Trophoblast cell (in vitro differentiated cells and primary cell): ENCODE data around the gene IDH3A.

Experiments
- DNase-seq, 2 donors: peaks; one replicate each; pipeline ENCODE4 v3.0.0-alpha.2; 2016
- H2AFZ ChIP-seq: 2 replicates; pipeline ENCODE4 v1.6.1; 2013; ENCODE audit warnings: low read length, moderate library complexity, mild to moderate bottlenecking; ENCODE audit not compliant: insufficient read depth, poor library complexity
- H2AK5ac ChIP-seq: 2 replicates; pipeline ENCODE4 v1.6.1; 2013; ENCODE audit warnings: mild to moderate bottlenecking, low read length
- H2BK120ac ChIP-seq: 2 replicates; pipeline ENCODE4 v1.6.1; 2013; ENCODE audit warnings: low read length, mild to moderate bottlenecking, moderate library complexity; ENCODE audit not compliant: insufficient read depth, poor library complexity
- H2BK12ac ChIP-seq: 2 replicates; pipeline ENCODE4 v1.6.1; 2013; ENCODE audit warnings: mild to moderate bottlenecking, low read length, moderate library complexity
- H2BK5ac ChIP-seq: 2 replicates; pipeline ENCODE4 v1.6.1; 2013; ENCODE audit warnings: low read length, low read depth, moderate library complexity, mild to moderate bottlenecking; ENCODE audit not compliant: poor library complexity
- H3K14ac ChIP-seq: 2 replicates; pipeline ENCODE4 v1.6.1; 2013; ENCODE audit warnings: mild to moderate bottlenecking, low read length
- H3K18ac ChIP-seq: 2 replicates; pipeline ENCODE4 v1.6.1; 2013; ENCODE audit warnings: mild to moderate bottlenecking, low read length
- H3K23ac ChIP-seq: 2 replicates; pipeline ENCODE4 v1.6.1; 2013; ENCODE audit warnings: low read length
- H3K27ac ChIP-seq: 2 replicates; pipeline ENCODE4 v1.5.1; 2013; ENCODE audit warnings: low read depth, mild to moderate bottlenecking, inconsistent platforms, low read length, moderate library complexity
- H3K27me3 ChIP-seq: 2 replicates; pipeline ENCODE4 v1.6.1; 2013; ENCODE audit warnings: inconsistent platforms, mild to moderate bottlenecking, low read length, moderate library complexity; ENCODE audit not compliant: insufficient read depth
- H3K36me3 ChIP-seq, 2 experiments: 1 replicate in 1 of 2; 2 replicates in 1 of 2; pipeline ENCODE4 v1.6.1; 2013; ENCODE audit warnings: low read length in 2 of 2, mild to moderate bottlenecking in 2 of 2, moderate library complexity in 1 of 2; ENCODE audit not compliant: insufficient read depth in 2 of 2, control insufficient read depth in 1 of 2
- H3K4ac ChIP-seq: 2 replicates; pipeline ENCODE4 v1.6.1; 2013; ENCODE audit warnings: low read depth, mild to moderate bottlenecking, low read length, moderate library complexity
- H3K4me1 ChIP-seq, 2 experiments: 1 replicate in 1 of 2; 2 replicates in 1 of 2; pipeline ENCODE4 v1.6.1; 2013; ENCODE audit warnings: low read length in 2 of 2, mild to moderate bottlenecking in 2 of 2, moderate library complexity in 1 of 2; ENCODE audit not compliant: insufficient read depth in 2 of 2, control insufficient read depth in 1 of 2
- H3K4me2 ChIP-seq: 2 replicates; pipeline ENCODE4 v1.6.1; 2013; ENCODE audit warnings: inconsistent platforms, mild to moderate bottlenecking, low read length, moderate library complexity
- H3K4me3 ChIP-seq: 2 replicates; pipeline ENCODE4 v1.5.1; 2013; ENCODE audit warnings: mild to moderate bottlenecking, low read depth, low read length, inconsistent platforms
- H3K79me1 ChIP-seq: one replicate; pipeline ENCODE4 v1.6.1; 2013; ENCODE audit warnings: low read length
- H3K79me2 ChIP-seq: 2 replicates; pipeline ENCODE4 v1.6.1; 2013; ENCODE audit warnings: low read length, mild to moderate bottlenecking; ENCODE audit not compliant: control insufficient read depth, insufficient read depth, poor library complexity
- H3K9ac ChIP-seq: 2 replicates; pipeline ENCODE4 v1.6.1; 2013; ENCODE audit warnings: mild to moderate bottlenecking, low read length
- H3K9me3 ChIP-seq: 2 replicates; pipeline ENCODE4 v1.6.1; 2013; ENCODE audit warnings: low read depth, mild to moderate bottlenecking, control low read depth, inconsistent platforms, low read length; ENCODE audit not compliant: insufficient read depth
- H4K12ac ChIP-seq: 2 replicates; pipeline ENCODE4 v1.6.1; 2013; ENCODE audit warnings: low read depth, mild to moderate bottlenecking, low read length, moderate library complexity
- H4K8ac ChIP-seq: 2 replicates; pipeline ENCODE4 v1.6.1; 2013; ENCODE audit warnings: low read depth, mild to moderate bottlenecking, low read length, moderate library complexity
- H4K91ac ChIP-seq: one replicate; pipeline ENCODE4 v1.6.1; 2013; ENCODE audit warnings: low read depth, mild to moderate bottlenecking, low read length, moderate library complexity
- WGBS: extraction: QIAGEN DNeasy Blood & Tissue Kit; methylation state at CpG from one replicate; pipeline ENCODE4 v1.1.7; 2013; ENCODE audit warnings: missing lambda C conversion rate; ENCODE audit not compliant: insufficient read length, insufficient coverage; ENCODE audit errors: extremely low coverage; 5-methylcytosine and 5-hydroxymethylcytosine counted together

The IDH3A gene

DNA sequence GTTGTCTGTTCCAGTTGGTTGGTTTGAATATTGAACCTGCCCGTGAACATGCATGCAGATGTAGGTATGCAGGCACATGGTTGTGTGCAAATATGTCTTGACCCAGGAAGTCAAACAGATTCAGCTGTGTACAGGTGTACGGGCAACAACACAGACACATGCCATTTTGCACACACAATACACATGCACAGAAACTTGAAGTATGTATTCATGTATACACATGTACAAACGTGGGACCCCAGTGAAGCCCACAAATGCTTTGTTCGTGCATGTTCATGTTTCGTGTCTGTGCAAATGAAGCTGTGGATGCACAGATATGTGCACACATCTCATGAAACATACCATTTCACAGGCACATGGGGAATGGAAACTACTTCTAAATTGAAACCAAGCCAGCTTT, 30.7 kb downstream of the IDH3A start:
- H4K8ac ChIP-seq, result no peak overlapping the region
- no peak overlapping the region for H4K91ac ChIP-seq
- no peak overlapping the region for H3K4me3 ChIP-seq
- no peaks in the 10 kb centered on the region for H3K27me3 ChIP-seq
- H4K12ac ChIP-seq, result no peak overlapping the region
- H2AK5ac ChIP-seq, result no peak overlapping the region
- no peaks in the 10 kb centered on the region for H3K4me1 ChIP-seq
- H3K9ac ChIP-seq, result no peak overlapping the region
- WGBS, result no CpG with 5 or more reads among the region's 5 CpGs
- no peak overlapping the region for H2BK120ac ChIP-seq
- no peak overlapping the region for H3K23ac ChIP-seq
- no peaks in the 10 kb centered on the region for H3K79me2 ChIP-seq
- H3K36me3 ChIP-seq, result no peaks in the 10 kb centered on the region
- no peak for DNase-seq
- no peak overlapping the region for H3K14ac ChIP-seq
- no peak overlapping the region for H3K4ac ChIP-seq
- no peak overlapping the region for H3K27ac ChIP-seq
- no peak overlapping the region for H3K18ac ChIP-seq
- H2BK12ac ChIP-seq, result no peak overlapping the region
- no peak overlapping the region for H2BK5ac ChIP-seq
- peaks cover 2% of the 10 kb centered on the region for H3K9me3 ChIP-seq
- no peak overlapping the region for H3K4me2 ChIP-seq
- no peak overlapping the region for H2AFZ ChIP-seq
- H3K79me1 ChIP-seq, result no peaks in the 10 kb centered on the region

DNA sequence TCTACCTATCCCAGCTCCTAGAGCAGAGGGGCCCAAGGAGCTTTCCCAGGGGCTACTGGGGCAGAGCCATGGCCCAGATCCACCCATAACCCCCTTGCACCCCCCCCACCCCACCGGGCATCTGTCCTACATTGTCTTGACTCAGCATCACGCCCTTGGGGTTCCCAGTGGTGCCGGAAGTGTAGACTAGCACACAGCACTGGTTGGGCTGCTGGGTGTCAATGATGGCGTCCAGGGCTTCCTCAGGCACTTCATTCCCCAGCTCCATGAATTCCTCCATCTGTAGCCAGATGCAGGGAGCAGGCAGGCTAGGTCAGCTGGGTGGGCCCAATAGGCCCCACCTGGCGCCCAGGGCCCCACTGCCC, 33.2 kb downstream of the IDH3A start:
- Histone ChIP-seq H3K27ac (no peak overlapping the region), H2AK5ac (no peak overlapping the region), H3K36me3 (no peaks in the 10 kb centered on the region), H3K18ac (no peak overlapping the region), H2BK12ac (no peak overlapping the region), H3K79me2 (no peaks in the 10 kb centered on the region), H3K4me3 (no peak overlapping the region), H2BK120ac (no peak overlapping the region), H3K9me3 (peaks cover 2% of the 10 kb centered on the region), H2BK5ac (no peak overlapping the region), H3K4ac (no peak overlapping the region), H4K8ac (no peak overlapping the region), H2AFZ (no peak overlapping the region), H4K12ac (no peak overlapping the region), H3K79me1 (no peaks in the 10 kb centered on the region), H3K27me3 (no peaks in the 10 kb centered on the region), H3K9ac (no peak overlapping the region), H4K91ac (no peak overlapping the region), H3K4me2 (no peak overlapping the region), H3K14ac (no peak overlapping the region), H3K4me1 (no peaks in the 10 kb centered on the region), H3K23ac (no peak overlapping the region)
- no peak for DNase-seq
- no CpG with 5 or more reads among the region's 5 CpGs for WGBS

- no peaks in the 10 kb centered on the region for H3K36me3 ChIP-seq
- no peak overlapping the region for H4K91ac ChIP-seq
- H3K27ac ChIP-seq, result no peak overlapping the region
- no peak overlapping the region for H3K18ac ChIP-seq
- no peak overlapping the region for H2BK120ac ChIP-seq
- H2BK5ac ChIP-seq, result no peak overlapping the region
- no peak overlapping the region for H2BK12ac ChIP-seq
- no peak overlapping the region for H3K14ac ChIP-seq
- H3K9ac ChIP-seq, result no peak overlapping the region
- H2AK5ac ChIP-seq, result no peak overlapping the region
- no peaks in the 10 kb centered on the region for H3K4me1 ChIP-seq
- no peak overlapping the region for H3K4me3 ChIP-seq
- H4K12ac ChIP-seq, result no peak overlapping the region
- H3K79me2 ChIP-seq, result no peaks in the 10 kb centered on the region
- H4K8ac ChIP-seq, result no peak overlapping the region
- DNase-seq, result no peak
- H3K9me3 ChIP-seq, result no peaks in the 10 kb centered on the region
- H3K4me2 ChIP-seq, result no peak overlapping the region
- H2AFZ ChIP-seq, result no peak overlapping the region
- WGBS, result no CpG with 5 or more reads among the region's 4 CpGs
- H3K23ac ChIP-seq, result no peak overlapping the region
- H3K4ac ChIP-seq, result no peak overlapping the region
- H3K79me1 ChIP-seq, result no peaks in the 10 kb centered on the region
- no peaks in the 10 kb centered on the region for H3K27me3 ChIP-seq
Observed at GRCh38 chr15:78182821-78183220, 33.7 kb downstream of the IDH3A start.

- H3K27me3 ChIP-seq, result no peaks in the 10 kb centered on the region
- H3K18ac ChIP-seq, result no peak overlapping the region
- no peaks in the 10 kb centered on the region for H3K79me2 ChIP-seq
- H3K27ac ChIP-seq, result no peak overlapping the region
- no peak overlapping the region for H3K4ac ChIP-seq
- H3K4me1 ChIP-seq, result no peaks in the 10 kb centered on the region
- no peak overlapping the region for H4K8ac ChIP-seq
- no peaks in the 10 kb centered on the region for H3K36me3 ChIP-seq
- no peaks in the 10 kb centered on the region for H3K79me1 ChIP-seq
- no peak overlapping the region for H2AK5ac ChIP-seq
- no peak overlapping the region for H2BK5ac ChIP-seq
- no peaks in the 10 kb centered on the region for H3K9me3 ChIP-seq
- H2BK12ac ChIP-seq, result no peak overlapping the region
- no peak overlapping the region for H3K4me2 ChIP-seq
- H2BK120ac ChIP-seq, result no peak overlapping the region
- no peak overlapping the region for H4K12ac ChIP-seq
- no peak overlapping the region for H2AFZ ChIP-seq
- no peak for DNase-seq
- no peak overlapping the region for H3K4me3 ChIP-seq
- no peak overlapping the region for H3K14ac ChIP-seq
- H4K91ac ChIP-seq, result no peak overlapping the region
- no peak overlapping the region for H3K9ac ChIP-seq
- no peak overlapping the region for H3K23ac ChIP-seq
- no CpG with 5 or more reads among the region's 10 CpGs for WGBS
Observed at GRCh38 chr15:78192826-78193594, 43.8 kb downstream of the IDH3A start.
